ENCODE results near the gene MASP1.

DNA sequence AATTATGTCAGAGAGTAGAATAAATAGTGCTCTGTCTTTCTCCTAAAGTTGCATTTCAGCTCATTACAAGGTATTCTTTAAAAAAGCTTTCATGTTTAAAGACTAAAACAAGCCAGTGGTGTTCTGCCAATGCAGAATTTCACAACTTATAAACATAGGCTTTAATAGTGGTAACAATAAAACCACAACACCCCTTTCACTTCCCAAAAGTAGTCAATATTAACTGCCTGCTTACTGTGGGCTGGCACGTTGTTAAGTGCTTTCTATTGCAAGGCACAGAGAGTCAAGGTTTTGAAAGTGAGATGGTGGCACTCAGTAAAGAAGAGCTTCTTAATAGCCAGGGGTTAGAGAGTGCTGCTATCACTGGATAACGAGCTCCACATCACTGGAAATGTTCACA is 102.6 kb downstream of the MASP1 start:
- TF ChIP-seq GATA3 (IDR thresholded peaks at IDR 0.05; ENCODE audit: low read depth, low read length) (no peak), GATA2 (IDR thresholded peaks at IDR 0.05; ENCODE audit: low read depth, low read length) (no peak)

All from SH-SY5Y (cell line).